HPDE6-E6E7 (cell line): Measurements from ENCODE around the gene GGN.
"Not testable (repeated sequence)": the region's sequence is repeated elsewhere in the genome, so short reads cannot be mapped to it uniquely, and the experiment has no call there.

ENCODE experiments used
- DNase-seq: peaks from one replicate; pipeline ENCODE4 v3.0.0; 2011; ENCODE audit warnings: missing footprints; ENCODE audit errors: extremely low spot score

Gene GGN

GRCh38 chr19:38386300-38386970, 1.4 kb downstream of the GGN start:
- DNase-seq, result no peak

DNA sequence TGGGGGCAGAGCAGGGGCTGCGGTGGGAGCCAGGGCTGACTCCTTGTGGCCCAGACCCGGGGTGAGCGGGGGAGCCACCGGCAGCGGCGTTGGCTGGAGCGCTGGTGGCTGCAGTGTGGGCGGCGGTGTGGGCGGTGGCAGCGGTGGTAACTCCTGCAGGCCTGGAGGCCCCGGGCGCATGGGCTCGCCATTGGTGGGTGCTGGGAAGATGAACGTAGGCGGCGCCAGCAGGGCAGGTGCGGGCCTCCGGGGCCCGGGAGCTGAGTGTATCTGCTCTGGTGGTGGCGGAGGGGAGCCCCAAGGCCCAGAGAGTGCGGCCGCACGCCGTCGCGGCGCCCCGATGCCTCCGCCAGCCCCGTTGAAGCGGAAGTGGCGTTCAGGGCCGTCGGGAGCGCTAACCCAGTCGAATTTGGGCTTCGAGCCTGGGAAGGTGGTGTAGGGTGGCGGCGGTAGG, 2.0 kb downstream of the GGN start:
- DNase-seq, result no peak

DNA sequence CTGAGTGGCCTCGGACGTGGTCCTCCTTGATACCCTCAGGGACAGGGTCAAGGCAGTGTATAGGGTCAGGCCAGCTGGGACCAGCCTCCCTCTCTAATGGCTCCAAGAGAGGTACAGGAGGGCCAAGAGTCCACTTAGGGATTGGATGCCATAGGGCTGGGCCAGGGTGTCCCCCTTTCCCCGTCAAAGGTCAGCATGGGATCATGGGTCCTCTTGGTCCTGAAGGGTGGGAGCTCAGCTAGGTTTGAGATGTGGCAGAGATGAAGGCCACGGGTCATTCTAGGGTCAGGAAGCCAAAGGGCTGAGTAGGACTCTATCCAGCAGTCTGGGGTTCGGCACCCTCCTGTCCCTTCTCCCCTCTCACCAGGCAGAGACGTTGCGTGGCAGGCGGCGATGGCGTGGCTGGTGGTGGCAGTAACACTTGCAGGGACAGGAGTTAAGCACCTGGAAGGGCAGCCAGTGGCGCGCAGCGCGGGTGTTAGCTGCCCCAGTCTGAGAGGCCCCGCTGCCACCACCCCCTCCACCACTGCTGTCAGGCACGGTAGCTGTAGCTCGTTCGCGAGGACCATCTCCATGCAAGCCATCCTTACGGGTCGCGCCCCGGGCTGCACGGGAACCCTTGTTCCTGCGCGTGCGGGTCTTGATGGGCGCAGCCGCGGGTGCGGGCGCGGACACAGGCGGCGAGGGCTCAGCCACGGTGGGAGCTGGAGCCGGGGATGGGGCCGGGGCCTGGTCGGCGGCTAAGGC, 2.6 kb downstream of the GGN start:
- DNase-seq, result no peak

DNA sequence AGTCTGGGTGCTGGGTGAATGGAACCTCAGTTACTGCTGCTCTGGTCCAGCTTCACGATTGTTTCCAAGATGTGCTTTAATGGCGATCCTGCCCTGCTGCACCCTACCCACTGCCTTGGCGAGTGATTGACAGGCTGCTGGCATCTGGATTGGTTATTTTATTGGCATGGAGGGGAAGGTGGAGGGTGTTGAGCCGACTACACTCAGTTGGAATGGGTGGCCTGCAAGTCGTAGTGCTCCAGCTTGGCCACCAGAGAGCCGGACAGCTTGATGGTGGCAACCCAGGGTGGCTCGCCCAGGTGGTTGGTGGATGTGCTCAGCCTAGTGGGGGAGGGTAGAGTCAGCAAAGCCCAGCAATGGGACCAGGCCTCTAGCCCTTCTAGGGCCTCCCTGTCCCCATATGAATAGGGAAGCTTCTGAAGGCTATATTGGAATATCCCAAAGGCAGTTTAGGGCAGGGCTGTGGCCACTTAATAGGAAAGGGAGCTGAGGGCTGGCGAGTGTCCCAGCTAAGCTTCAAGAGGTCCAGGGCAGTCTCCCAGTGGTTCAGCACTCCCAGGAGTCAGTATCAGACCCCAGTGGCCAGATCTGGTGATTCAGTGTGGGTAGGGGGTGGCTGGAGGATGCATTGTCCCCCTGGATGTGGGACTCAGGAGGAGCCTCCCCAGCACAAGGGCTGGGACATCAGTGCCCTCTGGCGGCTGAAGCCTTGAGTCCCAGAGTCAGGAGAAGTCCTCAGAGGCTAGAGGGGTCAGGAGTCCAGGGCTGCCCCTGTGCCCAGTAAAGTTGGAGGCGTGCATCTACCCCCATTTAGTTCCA, 3.4 kb downstream of the GGN start:
- no peak for DNase-seq

DNA sequence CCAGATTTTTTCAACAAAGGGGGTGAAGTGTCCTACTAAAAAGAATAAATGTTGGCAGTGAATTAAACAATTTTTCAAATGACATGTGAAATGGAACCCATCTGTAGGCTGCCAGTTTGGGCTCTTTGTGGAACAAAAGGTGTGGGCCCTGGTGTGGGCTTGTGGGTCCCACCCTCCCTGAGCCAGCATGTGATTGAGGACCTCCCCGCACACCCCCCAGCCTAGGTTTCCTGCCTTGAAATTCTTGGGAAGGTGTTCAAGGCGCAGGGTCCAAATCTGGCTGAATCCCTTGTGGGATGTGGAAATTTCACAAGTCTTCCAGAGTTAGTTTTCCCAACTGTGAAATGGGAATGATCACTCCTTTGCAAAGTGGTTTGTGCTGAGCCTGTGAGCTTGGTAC, 4.1 kb downstream of the GGN start:
- no peak for DNase-seq

- no peak for DNase-seq
Observed at GRCh38 chr19:38383184-38383583, 4.7 kb downstream of the GGN start.

GRCh38 chr19:38381138-38381537, 6.7 kb downstream of the GGN start:
- no peak for DNase-seq

- no peak for DNase-seq
Observed at GRCh38 chr19:38378866-38379265, 9.0 kb downstream of the GGN start.

DNA sequence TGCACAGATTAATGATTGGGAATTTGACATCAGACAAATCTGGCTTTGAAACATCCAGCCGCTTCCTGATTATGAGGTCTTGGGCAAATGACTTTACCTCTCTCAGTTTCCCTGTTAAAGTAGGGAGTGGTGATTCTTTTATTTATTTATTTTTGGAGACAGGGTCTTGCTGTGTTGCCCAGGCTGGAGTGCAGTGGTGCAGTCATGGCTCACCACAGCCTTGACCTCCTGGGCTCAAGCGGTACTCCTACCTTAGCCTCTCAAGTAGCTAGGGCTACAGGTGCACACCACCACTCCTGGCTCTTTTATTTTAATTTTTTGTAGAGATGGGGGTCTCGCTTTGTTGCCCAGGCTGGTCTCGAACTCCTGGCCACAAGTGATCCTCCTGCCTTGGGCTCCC, 10.8 kb downstream of the GGN start:
- no peak for DNase-seq

DNA sequence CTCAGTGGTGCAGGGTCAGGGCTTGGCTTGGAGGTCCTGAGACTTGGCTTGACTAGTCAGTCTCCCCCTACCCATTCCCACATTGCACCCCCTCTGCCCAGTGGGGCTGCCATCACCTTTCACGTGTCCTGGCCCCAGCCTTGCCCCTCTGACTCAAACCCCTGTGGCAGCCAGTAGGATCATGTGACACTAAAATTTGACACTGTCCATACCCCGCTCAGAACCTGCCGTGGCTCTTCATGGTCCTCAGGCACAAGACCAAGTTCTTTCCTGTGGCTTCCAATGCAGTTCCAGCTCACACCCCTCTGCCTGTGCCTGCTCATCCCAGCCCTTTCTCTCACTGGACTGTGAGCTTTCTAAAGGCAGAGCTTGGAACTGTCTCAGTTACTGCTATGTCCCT, 11.3 kb downstream of the GGN start:
- DNase-seq, result no peak

- no peak for DNase-seq
Observed at GRCh38 chr19:38375748-38376147, 12.1 kb downstream of the GGN start.

- no peak for DNase-seq
Observed at GRCh38 chr19:38375098-38375493, 12.7 kb downstream of the GGN start.

GRCh38 chr19:38374332-38375097, 13.3 kb downstream of the GGN start, which contains the start of gene PSMD8:
Gene PSMD8 (plus strand): TSS chr19:38374571. CDS start chr19:38374602, 31 bp downstream.
- peak; percentile 96 for DNase-seq

DNA sequence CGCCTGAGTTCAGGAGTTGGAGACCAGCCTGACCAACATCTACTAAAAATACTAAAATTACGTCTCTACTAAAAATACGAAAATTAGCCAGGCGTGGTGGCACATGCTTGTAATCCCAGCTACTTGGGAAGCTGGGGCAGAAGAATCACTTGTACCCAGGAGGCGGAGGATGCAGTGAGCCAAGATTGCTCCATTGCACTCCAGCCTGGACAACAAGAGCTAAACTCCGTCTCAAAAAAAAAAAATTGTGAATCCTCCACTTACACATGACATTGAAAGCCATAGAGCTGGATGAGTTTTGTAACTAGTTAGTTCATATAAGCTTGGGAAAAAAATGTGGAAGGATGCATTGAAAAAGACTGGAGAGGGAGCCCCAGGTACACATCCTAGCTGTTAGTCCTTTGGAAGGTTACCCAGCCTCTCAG, 13.9 kb downstream of the GGN start:
- no peak for DNase-seq

DNA sequence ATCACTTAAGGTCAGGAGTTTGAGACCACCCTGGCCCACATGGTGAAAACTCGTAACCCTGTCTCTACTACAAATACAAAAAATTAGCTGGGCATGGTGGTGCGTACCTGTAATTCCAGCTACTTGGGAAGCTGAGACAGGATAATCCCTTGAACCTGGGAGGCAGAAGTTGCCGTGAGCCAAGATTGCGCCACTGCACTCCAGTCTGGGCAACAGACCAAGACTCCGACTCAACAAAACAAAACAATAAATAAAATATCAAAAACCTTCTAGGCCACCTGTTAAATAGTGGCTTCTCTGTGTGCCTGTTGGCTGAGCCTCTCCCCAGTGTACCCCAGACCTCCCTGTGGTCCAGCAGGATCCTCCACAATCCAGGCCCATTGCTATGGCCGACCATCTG, 16.8 kb downstream of the GGN start:
- DNase-seq, result no peak

DNA sequence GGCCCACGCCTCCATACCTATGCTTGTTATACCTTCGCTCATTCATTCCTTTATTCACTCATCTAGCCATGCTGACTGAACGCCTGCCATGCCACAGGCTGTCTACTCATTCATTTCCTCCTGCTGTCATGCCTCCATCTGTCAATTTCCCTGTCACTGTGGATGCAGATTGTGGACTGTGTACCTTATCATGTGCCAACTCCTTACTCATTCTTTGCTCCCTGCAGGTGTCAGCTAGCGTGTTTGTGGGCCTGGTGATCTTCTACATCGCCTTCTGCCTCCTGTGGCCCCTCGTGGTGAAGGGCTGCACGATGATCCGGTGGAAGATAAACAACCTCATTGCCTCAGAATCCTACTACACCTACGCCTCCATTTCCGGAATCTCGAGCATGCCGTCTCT, 17.5 kb downstream of the GGN start:
- DNase-seq, result no peak

DNA sequence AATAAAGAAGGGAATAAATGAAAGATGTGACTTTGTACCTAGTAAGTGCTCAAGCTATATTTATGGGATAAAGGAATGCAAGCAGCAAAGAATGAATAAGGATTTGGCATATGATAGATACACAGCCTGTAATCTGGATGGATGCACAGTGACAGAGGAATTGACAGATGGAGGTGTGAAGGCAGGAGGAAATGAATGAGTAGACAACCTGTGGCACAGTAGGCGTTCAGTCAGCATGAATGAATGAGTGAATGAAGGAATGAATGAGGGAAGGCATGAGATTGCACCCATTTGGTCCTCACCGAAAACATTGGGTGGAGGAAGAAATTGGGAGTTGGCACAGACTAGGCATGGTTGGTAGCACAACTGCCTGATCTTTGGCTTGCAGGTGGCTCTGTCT, 18.2 kb downstream of the GGN start:
- DNase-seq, result no peak

- DNase-seq, result no peak
Observed at GRCh38 chr19:38367041-38367440, 20.8 kb downstream of the GGN start.

GRCh38 chr19:38362946-38363688, 24.7 kb downstream of the GGN start:
- DNase-seq, result not testable (repeated sequence)

DNA sequence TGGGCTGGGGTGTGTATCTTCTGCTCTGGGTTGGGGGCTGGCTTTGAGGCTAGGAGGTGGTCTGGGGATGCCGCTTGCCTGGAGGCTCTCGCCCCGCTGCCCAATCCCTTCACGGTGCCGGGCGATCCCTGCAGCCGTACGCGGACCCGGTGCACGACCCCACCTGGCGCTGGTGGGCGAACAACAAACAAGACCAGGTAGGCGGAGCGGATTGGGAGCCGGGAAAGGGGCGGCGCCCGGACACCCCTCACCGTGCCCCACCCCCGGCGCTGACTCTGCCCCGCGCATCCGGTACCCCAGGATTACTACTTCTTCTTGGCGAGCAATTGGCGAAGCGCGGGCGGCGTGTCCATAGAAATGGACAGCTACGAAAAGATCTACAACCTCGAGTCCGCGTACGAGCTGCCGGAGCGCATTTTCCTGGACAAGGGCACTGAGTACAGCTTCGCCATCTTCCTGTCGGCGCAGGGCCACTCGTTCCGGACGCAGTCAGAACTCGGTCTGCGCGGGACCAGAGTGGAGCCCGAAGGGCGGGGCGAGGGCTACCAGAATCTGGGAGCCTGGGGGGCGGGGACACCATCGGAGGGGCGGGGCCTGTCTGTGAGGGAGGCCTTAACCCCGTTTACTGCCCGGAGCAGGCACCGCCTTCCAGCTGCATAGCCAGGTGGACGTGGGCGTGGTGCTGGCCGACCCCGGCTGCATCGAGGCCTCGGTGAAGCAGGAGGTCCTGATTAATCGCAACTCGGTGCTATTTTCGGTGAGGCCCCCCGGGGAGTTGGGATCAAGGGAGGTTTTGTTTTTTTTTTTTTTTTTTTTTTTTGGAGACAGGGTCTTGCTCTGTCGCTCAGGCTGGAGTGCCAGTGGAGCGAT, 25.5 kb downstream of the GGN start:
- peak; percentile 62 for DNase-seq
